OCI-LY7 (cell line): ENCODE results near the gene GJB4. TPM values are rescaled to one million over a fixed set of nuclear protein-coding genes. Genes with fewer than 3 reads are reported as not detected.

Experiments used
- BruUV-seq: library from RNA; stranded (reverse); fragments of 400-500 nt; replicated peaks from 2 replicates; lab custom pipeline; 2021; lab: Mats Ljungman, UMichigan
- CTCF ChIA-PET: fragments of 300-600 bp; sonication (Branson Sonifier 250); formaldehyde crosslinking; loops from one replicate; lab custom pipeline; 2022; ENCODE audit warnings: antibody characterized with exemption; ENCODE audit not compliant: unreplicated experiment; lab: Charles Lee
- POLR2A ChIA-PET: fragments of 300-600 bp; sonication (Branson Sonifier 250); formaldehyde crosslinking; loops from one replicate; lab custom pipeline; 2022; ENCODE audit warnings: antibody characterized with exemption; lab: Charles Lee
- DNase-seq: peaks from one replicate; pipeline ENCODE4 v3.0.0-alpha.2; 2015; ENCODE audit warnings: low spot score
- H2AFZ ChIP-seq: fragments of 200-600 bp; sonication (generic), shearing (Covaris generic); 2 replicates; pipeline ENCODE4 v1.6.1; 2014; ENCODE audit warnings: mild to moderate bottlenecking, antibody characterized with exemption, low read length, moderate library complexity
- H3K27ac ChIP-seq: fragments of 200-600 bp; sonication (generic); 2 replicates; pipeline ENCODE4 v1.5.1; 2014; ENCODE audit warnings: mixed run types, low read depth, mild to moderate bottlenecking, moderate library complexity, low read length, inconsistent platforms; ENCODE audit not compliant: poor library complexity, severe bottlenecking
- H3K36me3 ChIP-seq: fragments of 200-600 bp; sonication (generic); 2 replicates; pipeline ENCODE4 v1.6.1; 2014; ENCODE audit warnings: mild to moderate bottlenecking, antibody characterized with exemption, low read length, moderate library complexity, mixed read lengths; ENCODE audit not compliant: insufficient read depth
- H3K4me1 ChIP-seq: fragments of 200-600 bp; sonication (generic); 2 replicates; pipeline ENCODE4 v1.5.1; 2014; ENCODE audit warnings: mild to moderate bottlenecking, low read length; ENCODE audit not compliant: insufficient read depth, poor library complexity, severe bottlenecking
- H3K4me2 ChIP-seq: fragments of 200-600 bp; sonication (generic); 2 replicates; pipeline ENCODE4 v1.6.1; 2014; ENCODE audit warnings: mild to moderate bottlenecking, low read length
- H3K4me3 ChIP-seq: fragments of 200-600 bp; sonication (generic); 2 replicates; pipeline ENCODE4 v1.5.1; 2014; ENCODE audit warnings: mild to moderate bottlenecking, low read depth, low read length; ENCODE audit not compliant: poor library complexity, severe bottlenecking
- H3K79me2 ChIP-seq: fragments of 200-600 bp; sonication (generic); 2 replicates; pipeline ENCODE4 v1.6.1; 2016; ENCODE audit warnings: low read depth, mild to moderate bottlenecking, low read length, moderate library complexity, mixed read lengths; ENCODE audit not compliant: insufficient read depth
- H3K9me2 ChIP-seq: fragments of 200-600 bp; sonication (generic); 2 replicates; pipeline ENCODE4 v1.6.1; 2016; ENCODE audit warnings: mild to moderate bottlenecking, low read length, mixed read lengths; ENCODE audit not compliant: insufficient read depth
- H3K9me3 ChIP-seq: fragments of 200-600 bp; sonication (generic); 2 replicates; pipeline ENCODE4 v1.6.1; 2014; ENCODE audit warnings: mild to moderate bottlenecking, mixed run types, low read length, mixed read lengths
- H4K20me1 ChIP-seq: fragments of 200-600 bp; sonication (generic); 2 replicates; pipeline ENCODE4 v1.6.1; 2014; ENCODE audit warnings: mild to moderate bottlenecking, antibody characterized with exemption, low read length, moderate library complexity, mixed read lengths; ENCODE audit not compliant: insufficient read depth
- CTCF ChIP-seq: fragments of 200-600 bp; sonication (generic); conservative IDR thresholded peaks from 2 replicates; pipeline ENCODE4 v1.5.1; 2014; ENCODE audit warnings: mild to moderate bottlenecking, antibody characterized with exemption, low read length, moderate library complexity, mixed read lengths
- EZH2phosphoT487 ChIP-seq: fragments of 200-600 bp; sonication (generic); IDR thresholded peaks from 2 replicates; pipeline ENCODE4 v1.6.1; 2018; ENCODE audit warnings: low read depth, borderline replicate concordance, mild to moderate bottlenecking, mixed run types, antibody characterized with exemption, low read length, moderate library complexity, mixed read lengths
- intact Hi-C: fragments of 100-400 bp; cut with micrococcal nuclease; formaldehyde crosslinking; loops from one replicate; pipeline ENCODE4 v1.10.0; 2022; ENCODE audit not compliant: unreplicated experiment
- total RNA-seq, 2 experiments: library from RNA; depleted of rRNA in 1 of 2; stranded (reverse); fragments of >200 nt in 1 of 2; shearing (Covaris generic) in 1 of 2; gene quantifications; 2 replicates each; pipeline ENCODE4 v1.2.3, GENCODE V29; 2014 to 2022

Gene GJB4
- total RNA-seq, 2 experiments from 2014 or later, result not detected

DNA sequence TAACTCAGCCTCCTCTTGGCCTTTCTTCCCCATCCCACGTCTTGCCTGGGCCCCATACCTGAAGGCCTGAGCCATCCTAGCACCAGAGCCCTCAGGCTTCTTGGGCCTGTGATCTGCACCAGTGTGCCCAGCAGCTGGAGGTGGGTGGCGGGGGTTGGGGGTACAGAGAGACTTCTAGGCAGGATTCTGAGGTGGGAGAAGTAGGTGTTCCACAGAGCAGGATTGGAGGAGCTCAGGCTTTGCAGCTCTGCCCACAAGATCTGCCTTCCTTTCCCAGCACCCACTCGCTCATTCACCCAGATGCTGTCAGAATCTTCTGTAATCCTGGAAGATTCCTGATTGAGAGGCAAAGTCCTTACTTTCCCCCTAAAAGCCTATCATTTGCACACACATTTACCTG is 14.7 kb upstream of the GJB4 start:
- Histone ChIP-seq H4K20me1 (no peaks in the 10 kb centered on the region), H3K4me1 (no peaks in the 10 kb centered on the region), H2AFZ (no peak overlapping the region), H3K27ac (no peak overlapping the region), H3K36me3 (no peaks in the 10 kb centered on the region), H3K4me3 (no peak overlapping the region), H3K9me3 (no peaks in the 10 kb centered on the region), H3K9me2 (no peaks in the 10 kb centered on the region), H3K79me2 (no peaks in the 10 kb centered on the region), H3K4me2 (no peak overlapping the region)
- POLR2A ChIA-PET, result no interaction called here
- intact Hi-C loops, result loop anchor here (5.0 to 10.0 kb wide), 2 partner anchors 630 to 1113 kb away; no protein-coding TSS in a partner anchor
- no peak for DNase-seq
- TF ChIP-seq EZH2phosphoT487 (no peak), CTCF (no peak)
- BruUV-seq, result no TSS peak
- CTCF ChIA-PET, result no interaction called here

DNA sequence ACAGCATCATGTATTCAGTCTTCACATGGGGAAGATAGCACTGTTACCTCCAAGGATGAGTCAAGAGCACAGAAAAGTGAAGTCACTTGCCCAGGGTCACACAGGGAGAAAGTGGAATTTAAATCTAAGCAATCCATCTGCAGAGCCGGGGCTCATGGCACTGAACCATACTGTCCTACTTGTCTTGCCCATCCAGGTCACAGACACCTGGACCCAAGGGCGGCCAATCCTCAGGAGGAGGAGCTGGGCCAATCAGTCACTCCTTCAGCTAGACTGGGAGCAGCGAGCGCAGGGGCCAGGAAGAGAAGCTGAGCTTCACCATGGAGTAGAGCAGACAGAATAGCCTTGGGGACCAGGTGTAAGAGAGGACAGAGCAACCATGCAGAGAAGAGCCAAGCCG is 13.9 kb upstream of the GJB4 start:
- DNase-seq, result no peak
- ChIA-PET CTCF (no interaction called here), POLR2A (no interaction called here)
- Histone ChIP-seq H3K36me3 (no peaks in the 10 kb centered on the region), H3K9me3 (no peaks in the 10 kb centered on the region), H2AFZ (no peak overlapping the region), H3K4me1 (no peaks in the 10 kb centered on the region), H3K4me3 (no peak overlapping the region), H3K9me2 (no peaks in the 10 kb centered on the region), H3K79me2 (no peaks in the 10 kb centered on the region), H4K20me1 (no peaks in the 10 kb centered on the region), H3K27ac (no peak overlapping the region), H3K4me2 (no peak overlapping the region)
- TF ChIP-seq EZH2phosphoT487 (no peak), CTCF (no peak)
- BruUV-seq, result no TSS peak
- intact Hi-C loops, result loop anchor here (10.0 kb wide), 1 partner anchor 631 kb away; no protein-coding TSS in a partner anchor

DNA sequence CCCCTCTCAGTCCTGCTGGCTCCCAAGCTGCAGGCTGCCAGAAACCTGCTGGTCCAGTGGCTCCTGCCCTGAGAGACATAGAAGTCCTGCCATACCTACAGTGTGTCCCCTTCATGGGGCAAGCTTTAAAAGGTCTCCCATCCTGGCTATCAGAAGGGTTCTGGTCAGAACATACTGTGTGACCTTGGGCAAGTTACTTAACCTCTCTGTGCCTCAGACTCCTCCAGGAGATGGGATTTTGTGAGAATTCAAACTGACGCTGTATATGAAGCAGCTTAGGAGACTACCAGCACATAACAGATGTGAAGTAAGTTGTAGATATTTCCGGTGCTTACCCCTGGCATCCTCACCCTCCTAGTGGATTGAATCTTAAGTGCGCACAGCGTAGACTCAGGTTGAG is 13.4 kb upstream of the GJB4 start:
- ChIA-PET CTCF (no interaction called here), POLR2A (no interaction called here)
- no peaks in the 10 kb centered on the region for H3K79me2 ChIP-seq
- TF ChIP-seq CTCF (no peak), EZH2phosphoT487 (no peak)
- no peak overlapping the region for H3K4me2 ChIP-seq
- no peak overlapping the region for H3K27ac ChIP-seq
- no peaks in the 10 kb centered on the region for H3K4me1 ChIP-seq
- H2AFZ ChIP-seq, result no peak overlapping the region
- H3K36me3 ChIP-seq, result no peaks in the 10 kb centered on the region
- intact Hi-C loops, result loop anchor here (10.0 kb wide), 1 partner anchor 631 kb away; no protein-coding TSS in a partner anchor
- H3K9me2 ChIP-seq, result no peaks in the 10 kb centered on the region
- no peaks in the 10 kb centered on the region for H3K9me3 ChIP-seq
- no peak for DNase-seq
- no peaks in the 10 kb centered on the region for H4K20me1 ChIP-seq
- H3K4me3 ChIP-seq, result no peak overlapping the region
- BruUV-seq, result no TSS peak
